Liver (tissue), 3 donors: ENCODE results near the gene SPTAN1.

Experiments used
- ATF3 ChIP-seq: IDR thresholded peaks from 2 replicates; pipeline ENCODE4 v1.6.1; 2016; ENCODE audit warnings: antibody characterized with exemption
- TAF1 ChIP-seq: conservative IDR thresholded peaks from 2 replicates; pipeline ENCODE4 v1.6.1; 2016; ENCODE audit warnings: antibody characterized with exemption, mild to moderate bottlenecking
- TF ChIP-seq, protein P1 (sequence below): fragments of 150-350 bp; IDR thresholded peaks from 2 replicates; pipeline ENCODE4 v1.5.1; 2017; ENCODE audit warnings: improper control_type of control experiment, low read depth, low read length; ENCODE audit not compliant: missing input control
- donor health status: healthy.
- donor health status: healthy.

DNA sequence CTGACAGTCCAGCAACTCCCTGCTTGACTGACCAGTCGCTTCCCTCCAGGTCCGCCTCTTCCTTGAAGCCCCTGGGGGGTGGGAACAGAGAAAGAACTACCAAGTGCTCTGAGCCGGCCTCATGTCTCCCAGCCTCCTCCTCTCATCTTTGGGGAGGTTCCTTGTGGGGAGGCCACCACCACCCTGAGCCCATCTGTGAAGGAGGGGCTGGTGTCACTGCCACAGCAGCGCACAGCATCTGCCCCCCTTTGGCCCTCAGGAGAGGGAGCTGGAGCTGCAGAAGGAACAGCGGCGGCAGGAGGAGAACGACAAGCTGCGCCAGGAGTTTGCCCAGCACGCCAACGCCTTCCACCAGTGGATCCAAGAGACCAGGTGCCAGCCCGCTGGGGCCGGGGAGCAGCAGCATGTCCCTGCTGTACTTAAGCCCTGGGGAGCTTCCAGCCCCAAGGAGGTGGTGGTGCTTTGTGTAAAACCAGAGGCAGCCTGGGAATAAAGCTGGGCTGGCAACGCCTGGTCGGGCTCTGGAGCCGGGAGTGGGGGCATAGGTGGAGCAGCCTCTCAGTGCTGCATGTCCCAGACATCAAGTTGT, 74.8 kb downstream of the SPTAN1 start:
- no peak for TF ChIP-seq ATF3
- TF ChIP-seq, protein P1, sequence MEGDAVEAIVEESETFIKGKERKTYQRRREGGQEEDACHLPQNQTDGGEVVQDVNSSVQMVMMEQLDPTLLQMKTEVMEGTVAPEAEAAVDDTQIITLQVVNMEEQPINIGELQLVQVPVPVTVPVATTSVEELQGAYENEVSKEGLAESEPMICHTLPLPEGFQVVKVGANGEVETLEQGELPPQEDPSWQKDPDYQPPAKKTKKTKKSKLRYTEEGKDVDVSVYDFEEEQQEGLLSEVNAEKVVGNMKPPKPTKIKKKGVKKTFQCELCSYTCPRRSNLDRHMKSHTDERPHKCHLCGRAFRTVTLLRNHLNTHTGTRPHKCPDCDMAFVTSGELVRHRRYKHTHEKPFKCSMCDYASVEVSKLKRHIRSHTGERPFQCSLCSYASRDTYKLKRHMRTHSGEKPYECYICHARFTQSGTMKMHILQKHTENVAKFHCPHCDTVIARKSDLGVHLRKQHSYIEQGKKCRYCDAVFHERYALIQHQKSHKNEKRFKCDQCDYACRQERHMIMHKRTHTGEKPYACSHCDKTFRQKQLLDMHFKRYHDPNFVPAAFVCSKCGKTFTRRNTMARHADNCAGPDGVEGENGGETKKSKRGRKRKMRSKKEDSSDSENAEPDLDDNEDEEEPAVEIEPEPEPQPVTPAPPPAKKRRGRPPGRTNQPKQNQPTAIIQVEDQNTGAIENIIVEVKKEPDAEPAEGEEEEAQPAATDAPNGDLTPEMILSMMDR = no peak
- TF ChIP-seq TAF1 = no peak
